HG02973 (cell line): ENCODE results near the gene CIB2.
A peak's percentile ranks its signal among the peaks of the same experiment; 100 is the strongest.

Experiments
- ATAC-seq: cut with Tn5 transposase; IDR thresholded peaks from one replicate; pipeline ENCODE4 v1.9.1; 2021; ENCODE audit warnings: moderate library complexity; ENCODE audit not compliant: unreplicated experiment

The CIB2 gene

DNA sequence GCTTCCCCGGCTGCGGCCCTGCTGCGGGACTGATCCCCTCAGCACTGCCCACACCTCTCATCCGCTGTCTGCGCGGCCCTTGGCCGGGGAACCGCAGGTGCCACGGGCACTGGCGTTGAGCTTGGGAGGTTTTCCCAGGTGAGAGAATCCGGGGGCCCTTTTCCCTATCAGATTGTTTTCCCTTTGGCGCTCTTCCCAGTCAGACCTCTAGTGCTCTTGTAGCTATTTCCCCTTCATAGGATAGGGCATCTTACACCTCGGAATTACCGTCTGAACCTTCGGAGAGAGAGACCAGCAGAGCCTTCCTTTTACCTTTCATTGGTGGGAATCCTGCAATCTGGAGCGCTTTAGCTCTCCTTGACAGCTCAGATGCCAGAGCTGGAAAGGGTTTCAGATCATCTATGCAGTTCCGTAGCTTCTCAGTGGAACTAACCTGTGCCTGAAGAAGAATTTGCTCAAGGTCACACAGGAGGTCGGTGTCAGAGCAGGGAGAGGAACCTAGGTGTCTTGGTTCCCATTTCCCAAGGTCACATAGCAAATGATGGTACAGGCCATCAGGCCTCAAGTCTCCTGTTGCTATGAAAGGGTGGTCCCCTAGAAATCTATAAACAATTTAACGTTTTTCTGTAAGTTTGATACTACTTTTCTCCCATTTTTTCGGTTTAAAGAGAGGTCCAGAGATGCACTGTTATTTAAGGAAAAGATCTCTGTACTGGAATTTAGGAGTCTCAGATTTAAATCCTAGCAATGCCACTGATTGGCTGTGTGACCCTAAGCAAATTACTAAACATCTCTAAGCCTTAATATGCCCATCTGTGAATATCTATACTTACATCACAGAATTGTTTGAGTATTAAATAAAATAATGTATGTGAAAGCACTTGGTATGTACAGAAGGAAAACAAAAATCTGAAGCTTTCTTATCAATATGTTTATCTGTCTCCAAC lies 18.8 kb upstream of the CIB2 start:
- ATAC-seq: no peak

DNA sequence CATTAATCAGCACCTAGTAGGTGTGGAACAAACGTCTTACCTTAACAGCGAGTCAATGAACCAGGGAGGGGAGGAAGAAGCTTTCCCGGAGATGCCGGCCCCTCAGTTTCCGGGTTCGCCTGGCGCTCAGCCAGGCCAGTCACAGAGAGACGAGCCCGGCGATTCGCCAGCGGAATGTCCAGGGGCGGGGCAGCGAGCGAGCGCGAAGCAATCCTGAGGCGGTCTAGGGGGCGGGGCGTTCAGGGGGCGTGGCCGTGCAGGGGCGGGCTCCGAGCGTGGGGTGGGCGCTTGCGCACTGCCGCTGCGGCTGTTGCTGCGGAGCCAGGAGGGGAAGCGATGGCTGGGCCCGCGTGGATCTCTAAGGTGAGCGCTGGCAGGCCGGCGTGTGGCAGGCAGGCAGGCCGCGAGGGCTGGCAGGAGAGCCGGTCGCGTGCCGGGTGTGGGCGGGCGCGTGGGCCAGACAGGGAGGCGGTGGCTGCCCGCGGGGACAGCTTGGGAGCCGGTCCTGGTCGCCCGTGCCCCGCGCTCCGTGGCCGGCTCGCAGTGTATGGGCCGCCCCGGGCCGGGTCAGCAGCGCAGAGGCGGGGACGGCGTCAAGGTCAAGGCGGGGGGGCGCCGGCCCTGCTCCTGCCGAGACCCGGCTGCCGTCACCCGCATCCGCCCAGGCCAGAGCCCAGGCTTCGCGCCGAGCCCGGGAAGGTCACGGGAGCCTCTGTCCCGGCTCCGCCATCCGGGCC lies 18.0 kb upstream of the CIB2 start, which contains the start of gene IDH3A:
IDH3A (plus strand) TSS at position 295 of the 737 bp plus-strand sequence; CDS start at position 337, 42 bp downstream.
- peak; percentile 74 for ATAC-seq

GRCh38 chr15:78148392-78149067 lies 17.3 kb upstream of the CIB2 start:
- ATAC-seq: no peak

DNA sequence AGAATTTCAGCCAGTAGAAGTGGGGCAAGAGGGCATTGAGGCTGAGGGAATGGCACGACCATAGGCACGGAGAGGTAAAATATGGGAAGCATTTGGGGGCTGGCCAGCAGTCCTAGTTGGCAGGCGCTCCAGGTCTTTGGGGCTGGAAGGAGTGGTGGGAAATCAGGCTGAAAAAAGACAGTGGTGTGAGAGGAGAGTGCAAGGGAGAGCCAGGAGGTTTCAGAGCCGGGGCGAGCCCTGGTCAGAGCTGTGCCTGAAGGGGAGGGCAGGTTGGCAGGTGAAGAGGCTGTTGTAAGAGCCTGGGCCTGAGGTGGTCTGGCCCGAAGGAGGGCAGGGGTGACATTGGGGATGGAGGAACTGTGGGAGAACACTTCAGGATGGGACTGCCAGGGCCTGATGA lies 16.3 kb upstream of the CIB2 start:
- ATAC-seq: no peak

DNA sequence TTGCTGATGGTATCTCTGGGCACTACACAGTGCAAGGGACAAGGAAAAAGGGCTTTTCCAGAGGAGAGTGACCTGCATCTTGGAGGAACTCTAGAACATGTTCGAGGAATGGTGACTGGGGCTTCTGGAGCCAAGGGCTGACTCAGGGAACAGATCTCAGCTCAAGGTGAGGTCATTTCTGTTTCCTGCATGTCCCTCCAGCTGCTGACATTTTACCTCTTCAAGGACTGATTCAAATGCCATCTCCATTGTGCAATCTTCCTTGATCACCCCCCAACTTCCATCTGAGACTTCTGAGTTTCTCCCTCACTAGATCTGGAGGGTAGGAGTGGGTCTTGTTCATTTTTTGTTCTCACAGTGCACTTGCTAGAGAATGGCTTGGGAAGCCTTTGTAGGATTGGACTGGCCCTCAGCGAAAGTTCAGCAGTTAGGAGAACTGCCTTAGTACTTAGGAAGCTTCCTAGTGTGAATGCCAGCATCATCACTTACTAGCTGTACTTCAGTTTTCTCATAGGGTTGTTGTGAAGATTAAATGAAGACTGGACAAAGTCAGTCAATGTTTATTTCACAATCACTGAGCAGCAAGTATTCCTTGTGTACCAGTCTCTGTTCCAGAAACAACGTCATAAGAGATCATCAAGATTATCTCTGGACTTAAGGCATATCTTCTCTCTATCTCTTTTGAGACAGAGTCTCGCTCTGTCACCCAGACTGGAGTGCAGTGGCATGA lies 15.3 kb upstream of the CIB2 start:
- ATAC-seq: no peak

DNA sequence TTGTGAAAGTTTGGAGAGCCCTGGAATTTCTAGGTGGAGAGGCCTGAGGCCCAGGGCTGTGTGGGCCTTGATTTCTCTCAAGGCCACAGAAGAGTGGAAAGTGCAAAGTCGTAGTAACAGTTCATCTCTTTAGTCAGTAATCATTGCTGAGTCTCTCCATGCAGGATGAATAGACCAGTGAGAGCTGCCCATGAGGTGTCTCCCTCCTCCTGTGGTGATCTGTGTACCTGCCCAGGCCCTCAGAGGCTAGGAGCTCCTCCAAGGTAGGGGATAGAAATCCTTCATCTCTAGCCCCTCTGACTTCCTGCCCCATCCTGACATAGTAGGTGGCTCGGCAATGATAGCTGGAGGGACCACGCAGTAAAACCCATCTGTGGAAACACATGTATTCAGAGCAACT lies 11.1 kb upstream of the CIB2 start:
- ATAC-seq: no peak

GRCh38 chr15:78140292-78140691 lies 9.0 kb upstream of the CIB2 start:
- no peak for ATAC-seq

DNA sequence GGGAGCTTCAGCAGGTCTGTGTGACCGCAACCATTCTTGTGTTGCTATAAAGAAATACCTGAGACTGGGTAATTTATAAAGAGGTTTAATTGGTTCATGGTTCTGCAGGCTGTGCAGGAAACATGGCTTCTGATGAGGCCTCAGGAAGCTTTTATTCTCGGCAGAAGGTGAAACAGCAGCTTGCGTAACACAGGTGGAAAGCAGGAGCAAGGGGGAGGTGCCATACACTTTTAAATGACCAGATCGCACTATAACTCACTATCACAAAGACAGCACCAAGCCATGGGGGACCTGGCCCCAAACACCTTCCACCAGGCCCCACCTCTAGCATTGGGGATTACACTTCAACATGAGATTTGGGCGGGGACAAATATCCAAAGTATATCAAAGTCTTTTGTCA lies 8.3 kb upstream of the CIB2 start:
- ATAC-seq: no peak

DNA sequence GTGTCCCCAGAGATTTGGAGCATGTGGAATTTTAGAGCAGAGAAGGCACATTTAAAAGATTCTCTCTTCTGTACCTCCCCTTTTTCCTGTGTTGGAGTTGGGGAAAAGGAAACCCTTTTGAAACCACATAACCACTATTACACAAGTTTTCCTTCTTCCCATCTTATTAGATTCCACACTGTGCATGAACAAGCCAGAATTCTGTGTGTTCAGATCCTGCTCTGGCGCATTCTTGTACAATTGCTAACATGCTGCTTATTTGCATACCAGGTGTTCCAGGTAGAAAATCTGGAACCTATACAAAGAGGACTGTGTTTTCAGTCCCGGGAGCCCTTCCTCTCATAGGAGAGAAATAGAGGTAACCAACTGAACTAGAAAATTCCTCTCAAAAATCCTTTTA lies 2.6 kb upstream of the CIB2 start:
- no peak for ATAC-seq

DNA sequence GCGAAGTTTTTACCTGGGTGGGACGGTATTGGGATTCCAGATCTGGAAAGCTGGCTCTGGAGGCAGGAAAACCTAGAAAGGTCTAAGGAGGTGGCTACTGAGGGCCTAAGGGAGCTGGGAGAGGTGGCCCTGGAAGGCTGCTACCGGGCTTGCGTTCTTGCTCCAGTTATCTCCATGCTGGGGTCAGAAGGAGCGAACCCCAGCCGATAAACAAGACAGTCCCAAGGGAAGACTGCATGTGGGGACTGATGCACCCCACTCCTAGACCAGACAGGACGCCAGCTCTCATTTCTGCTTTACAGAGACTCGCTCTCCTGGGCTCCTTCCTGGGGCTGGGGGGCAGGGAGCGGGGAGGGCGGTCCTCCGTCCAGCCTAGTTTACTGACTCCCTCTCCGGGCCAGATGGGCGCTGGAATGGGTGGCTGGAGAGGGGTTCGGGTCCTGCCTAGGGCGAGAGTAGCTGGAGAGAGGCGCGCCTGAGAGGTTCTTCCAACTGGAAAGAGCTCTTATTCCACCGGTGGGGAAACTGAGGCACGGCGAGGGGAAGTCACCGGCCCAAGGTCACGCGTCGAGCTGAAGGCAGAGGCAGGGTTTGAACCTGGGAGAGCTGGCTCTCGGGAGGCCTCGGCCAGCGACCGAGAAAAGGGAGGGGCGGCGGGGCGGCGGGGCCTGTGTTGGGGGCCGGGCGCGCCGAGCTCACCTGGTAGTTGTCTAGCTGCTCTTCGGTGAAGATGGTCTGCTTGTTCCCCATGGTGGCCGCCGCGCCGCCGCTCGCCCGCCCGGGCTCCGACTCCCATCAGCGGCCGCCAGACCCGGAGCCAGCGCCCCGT lies 565 bp downstream of the CIB2 start:
- ATAC-seq: peak; percentile 16

- ATAC-seq: no peak
These were observed 1.4 kb downstream of the CIB2 start for GRCh38 chr15:78129751-78130287.

DNA sequence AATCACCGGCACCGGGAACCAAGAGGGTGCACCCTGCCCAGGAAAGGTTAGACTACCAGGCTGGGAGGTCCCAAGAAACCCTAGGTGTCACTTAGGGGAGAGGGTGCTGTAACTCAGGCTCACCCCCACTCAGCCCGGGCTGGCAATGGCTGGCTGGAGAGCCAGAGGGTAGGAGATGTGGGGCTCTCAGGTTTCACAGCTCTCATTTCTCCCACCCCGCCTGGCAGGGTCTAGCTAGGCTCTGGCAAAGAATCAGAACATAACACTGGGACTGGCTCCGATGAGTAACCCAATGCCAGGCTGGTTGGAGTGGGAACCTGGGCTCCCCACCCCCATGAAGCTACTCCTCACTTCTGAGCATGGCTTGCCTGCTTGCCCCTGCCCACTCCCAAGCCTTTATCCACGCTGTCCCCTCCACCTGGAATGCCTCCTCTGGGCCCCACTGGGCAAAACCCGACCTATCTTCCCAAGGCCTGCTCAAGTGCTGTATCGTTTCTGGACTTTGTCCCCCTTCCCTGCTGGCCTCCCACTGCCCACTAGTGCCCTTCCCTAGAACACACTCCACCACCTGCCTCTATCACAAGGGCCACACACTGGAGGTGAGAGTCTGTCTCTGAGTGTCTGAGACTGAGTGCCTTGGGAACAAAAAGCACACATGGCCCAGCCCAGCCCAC lies 2.0 kb downstream of the CIB2 start:
- ATAC-seq: no peak

- ATAC-seq: no peak
These were observed 3.4 kb downstream of the CIB2 start for GRCh38 chr15:78127882-78128281.

DNA sequence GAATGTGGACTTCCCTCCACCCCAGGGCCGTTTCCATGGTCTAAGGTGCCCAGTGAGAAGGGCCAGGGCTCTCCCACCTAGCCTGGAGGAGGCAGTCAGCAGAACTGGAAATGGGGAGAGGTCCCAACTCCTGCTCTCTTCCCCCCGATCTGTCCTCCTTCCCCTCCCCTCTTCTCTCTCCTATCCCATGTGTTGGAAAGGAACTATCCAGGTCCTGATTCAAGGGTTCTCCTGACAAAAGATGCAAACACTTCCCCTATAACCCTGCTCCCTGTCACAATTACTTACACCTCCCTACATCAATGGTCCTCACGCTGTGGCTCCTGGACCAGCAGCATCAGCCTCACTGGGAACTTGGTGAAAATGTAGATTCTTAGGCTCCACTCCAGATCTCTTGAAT lies 6.0 kb downstream of the CIB2 start:
- no peak for ATAC-seq

DNA sequence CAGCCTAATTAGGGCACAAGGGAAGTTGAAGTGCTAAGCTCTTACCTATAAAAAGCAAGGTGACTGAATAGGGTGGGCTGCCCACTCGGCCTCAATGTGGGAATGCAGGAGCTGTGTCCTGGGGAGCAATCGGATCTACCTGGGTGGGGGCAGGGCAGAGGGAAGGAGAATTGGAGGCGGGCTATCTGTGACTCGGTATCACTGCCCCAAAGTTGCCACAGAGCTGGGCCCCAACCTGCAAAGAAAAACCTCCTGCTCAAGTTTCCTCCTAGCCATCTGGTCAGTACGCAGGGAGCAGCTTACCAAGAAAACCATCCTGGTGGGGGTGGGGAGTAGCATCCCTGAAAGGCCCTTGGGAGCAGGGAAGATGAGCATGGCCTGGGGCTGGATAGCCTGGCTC lies 10.7 kb downstream of the CIB2 start:
- ATAC-seq: no peak

DNA sequence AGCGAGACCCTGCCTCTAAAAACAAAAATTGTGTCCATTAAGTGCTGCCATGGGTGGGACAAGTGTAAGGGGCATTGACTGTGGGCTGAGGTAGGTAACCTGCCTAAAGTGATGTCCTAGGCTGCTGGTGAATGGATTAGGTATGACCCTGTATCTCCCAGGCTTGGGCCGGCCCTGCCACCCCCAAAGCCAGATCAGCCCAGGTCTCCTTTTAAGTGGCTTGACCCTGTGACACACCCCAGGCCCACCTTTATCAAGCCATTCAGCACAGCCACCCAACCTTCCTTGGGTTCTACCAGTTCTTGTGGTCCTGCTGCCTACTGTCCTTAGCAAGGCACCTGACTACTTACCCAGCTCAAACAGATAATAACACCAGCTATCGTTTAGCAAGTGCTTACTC lies 18.7 kb downstream of the CIB2 start:
- ATAC-seq: no peak

- ATAC-seq: no peak
These were observed 19.5 kb downstream of the CIB2 start for GRCh38 chr15:78111788-78112187.

GRCh38 chr15:78110916-78111475 lies 20.2 kb downstream of the CIB2 start:
- no peak for ATAC-seq

DNA sequence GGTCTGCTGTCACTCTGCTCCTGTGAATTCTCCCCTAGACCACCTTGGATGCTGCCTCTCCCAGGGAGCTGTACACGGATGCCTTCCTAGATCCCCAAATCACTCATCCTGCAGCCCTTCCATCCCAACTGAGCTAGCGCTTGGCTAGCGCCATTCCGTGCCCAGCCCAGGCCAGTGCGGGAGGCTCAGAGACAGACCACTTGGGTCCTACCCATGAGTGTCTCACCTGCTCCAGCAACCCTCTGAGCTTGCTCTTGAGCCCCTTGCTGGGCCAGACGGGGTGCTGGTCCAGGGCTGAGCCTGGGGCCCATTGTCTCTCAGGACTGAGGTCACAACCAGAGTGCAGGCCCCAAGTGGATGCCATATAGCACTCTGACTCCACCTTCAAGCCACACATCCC lies 21.1 kb downstream of the CIB2 start:
- no peak for ATAC-seq
